ENCODE results near the gene MAP2K6.

MAP2K6 gene

DNA sequence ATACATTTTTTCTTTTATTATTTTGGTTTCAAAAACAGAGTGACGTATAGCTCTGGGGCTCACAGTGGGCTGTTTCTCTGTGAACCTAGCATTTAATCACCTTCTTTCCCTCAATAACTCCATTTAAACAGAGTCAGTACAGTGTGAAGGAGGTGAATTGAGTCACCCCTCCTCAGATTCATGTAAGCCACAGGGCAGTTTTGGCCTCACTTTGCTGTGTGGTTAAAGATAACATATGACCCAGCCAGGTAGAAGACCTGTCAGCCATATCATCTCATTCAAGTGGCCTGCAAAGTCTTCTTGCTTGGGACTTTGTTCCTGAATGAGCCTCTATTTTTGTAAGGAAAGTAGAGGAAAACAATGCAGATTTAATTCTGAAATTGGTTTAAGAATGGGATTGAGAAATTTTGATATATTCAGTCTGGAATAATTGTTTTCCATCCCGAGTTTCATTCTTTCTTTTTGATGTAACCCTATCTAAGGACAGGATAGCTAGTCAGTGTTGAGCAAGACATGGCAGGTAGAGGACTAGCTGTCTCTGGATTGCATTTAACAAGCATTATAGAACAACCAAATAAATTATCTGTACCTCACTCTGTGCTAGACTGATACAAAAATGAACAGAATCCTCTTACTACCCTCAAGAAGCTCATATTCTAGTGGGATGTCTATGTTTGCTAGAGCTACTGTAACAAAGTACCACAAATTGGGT, 13.1 kb downstream of the MAP2K6 start:
- FAIRE-seq = no peak

DNA sequence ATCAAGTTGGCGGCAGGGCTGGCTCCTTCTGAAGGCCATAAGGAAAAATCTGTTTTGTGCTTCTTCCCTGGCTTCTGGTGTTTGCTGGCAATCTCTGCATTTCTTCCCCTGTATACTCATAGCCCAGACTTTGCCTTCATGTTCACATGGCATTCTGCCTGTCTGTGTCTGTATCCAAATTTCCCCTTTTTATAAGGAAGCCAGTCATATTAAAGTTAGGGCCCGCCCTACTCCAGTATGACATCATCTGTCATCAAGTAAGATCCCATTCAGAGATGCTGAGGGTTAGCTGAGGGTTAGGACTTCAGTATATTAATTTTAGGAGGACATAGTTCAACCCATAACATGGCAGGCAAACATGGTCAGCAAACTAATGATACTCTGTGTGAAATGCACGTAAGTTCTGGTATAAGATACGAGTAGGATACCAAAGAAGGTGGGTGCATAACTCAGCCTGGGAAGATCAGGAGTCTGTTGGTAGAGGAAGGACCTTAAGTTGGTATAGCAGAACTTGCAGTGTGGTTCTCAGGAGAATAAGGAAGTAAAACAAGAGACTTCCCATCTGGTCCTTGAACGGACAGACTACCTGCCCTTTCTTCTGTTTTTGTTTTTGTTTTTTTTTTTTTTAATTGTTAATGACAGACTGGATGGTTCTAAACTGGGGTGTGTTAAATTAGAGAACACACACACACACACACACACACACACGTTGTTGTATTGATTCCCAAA, 13.9 kb downstream of the MAP2K6 start:
- no peak for FAIRE-seq

DNA sequence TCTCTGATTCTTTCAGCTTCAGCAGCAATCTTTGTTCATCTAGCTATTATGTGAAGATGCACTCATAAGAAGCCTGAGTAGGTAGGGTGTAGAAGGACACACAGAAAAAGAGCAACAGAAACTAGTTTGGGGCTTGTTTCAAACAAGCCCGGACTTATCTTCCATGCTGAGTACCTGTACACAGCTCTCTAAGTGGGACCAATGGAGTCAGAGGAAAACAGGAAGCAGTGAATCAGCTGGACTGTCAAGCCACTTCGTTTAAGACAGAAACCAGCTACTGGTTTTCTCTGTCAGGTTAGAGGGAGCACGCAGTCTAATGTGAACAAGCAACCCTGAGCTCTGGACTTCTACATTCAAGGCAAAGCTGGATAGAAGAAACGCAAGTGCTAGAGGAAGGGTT, 16.0 kb downstream of the MAP2K6 start:
- FAIRE-seq = no peak

DNA sequence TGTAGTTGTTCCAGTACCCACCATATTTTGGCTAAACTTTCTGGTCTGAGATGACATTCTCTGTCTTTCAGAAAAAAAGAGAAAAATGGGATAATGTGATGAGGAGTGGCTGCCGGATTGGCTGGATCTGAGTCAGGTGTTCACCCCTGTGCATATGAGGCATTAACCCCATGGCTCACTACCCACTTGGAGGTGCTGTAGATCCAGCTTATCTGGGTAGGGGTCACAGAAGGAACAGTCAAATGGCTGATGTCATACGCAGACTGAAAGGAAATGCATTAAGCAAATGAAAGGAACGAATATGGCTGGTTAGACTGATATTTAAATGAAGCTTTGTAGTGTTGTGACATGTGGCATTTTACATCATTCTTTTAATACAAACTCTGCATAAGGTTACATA, 17.3 kb downstream of the MAP2K6 start:
- no peak for FAIRE-seq

DNA sequence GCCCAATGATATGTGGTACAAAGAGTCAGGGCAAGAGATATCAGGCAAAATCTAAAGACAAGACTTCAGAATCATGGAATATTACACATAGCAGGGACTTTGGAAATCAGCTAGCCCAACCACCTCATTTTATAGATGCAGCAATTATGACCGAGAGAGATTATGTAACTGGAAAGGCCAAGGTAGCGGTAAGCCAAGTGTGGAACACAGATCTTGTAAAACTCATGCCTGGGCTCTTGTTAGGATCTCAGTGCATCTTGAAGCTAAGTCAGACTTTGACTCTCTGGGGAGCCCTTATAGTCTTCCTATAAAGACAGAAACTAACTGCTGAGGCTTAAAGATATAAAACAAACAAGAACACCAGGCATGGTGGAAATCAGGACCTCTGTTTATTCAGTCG, 18.6 kb downstream of the MAP2K6 start:
- no peak for FAIRE-seq

DNA sequence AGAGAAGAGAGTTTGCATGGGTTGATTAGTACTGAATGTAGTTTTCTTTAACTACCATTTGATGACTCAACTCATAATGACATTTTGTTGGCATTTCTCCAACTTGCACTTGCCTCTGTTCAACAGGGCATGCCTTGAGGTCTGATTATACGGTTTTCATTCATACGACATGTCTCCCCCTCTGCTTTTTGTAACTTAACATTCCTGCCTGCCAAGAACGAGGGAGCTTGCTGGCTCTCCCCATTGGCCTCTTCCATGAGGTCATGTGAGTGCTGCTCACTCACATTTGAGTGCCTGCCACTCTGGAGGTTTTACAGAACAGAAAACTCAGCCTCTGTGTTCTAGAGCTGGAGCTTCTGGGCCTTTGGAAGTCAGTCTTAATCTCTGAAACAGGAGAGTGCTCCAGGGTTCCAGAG, 19.7 kb downstream of the MAP2K6 start:
- no peak for FAIRE-seq

DNA sequence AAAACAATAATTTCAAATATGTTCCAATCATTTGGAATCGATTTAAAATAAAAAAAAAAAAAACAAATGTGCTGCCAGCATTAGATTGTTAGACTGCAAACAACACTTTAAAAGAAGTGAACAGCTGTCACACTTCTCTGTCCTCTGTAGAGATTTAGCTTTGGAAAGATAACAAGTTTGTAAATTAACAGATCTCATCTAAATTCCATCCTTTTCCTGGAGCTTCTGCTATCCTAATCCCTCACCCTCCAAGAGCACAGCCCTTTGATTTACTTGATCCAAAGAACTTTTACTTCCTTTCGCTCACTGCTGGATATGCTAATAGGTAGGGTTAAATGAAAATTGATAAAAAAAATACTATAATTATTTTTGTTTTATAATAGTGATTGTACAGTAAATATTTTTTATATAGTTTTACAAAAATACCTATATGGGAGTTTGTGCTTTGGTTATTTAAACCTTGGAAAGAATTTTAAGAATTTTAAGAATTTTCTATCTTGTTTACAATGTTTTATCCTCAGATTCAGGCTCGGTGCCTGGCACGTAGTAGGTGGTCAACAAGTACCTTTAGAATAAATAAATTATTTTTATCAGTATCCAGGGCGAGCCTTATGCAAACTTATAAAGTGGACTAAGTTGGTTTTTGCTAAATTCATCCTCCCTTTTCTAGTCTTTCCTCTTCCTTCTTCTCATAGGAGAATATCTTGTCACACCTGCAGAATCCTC, 21.6 kb downstream of the MAP2K6 start:
- no peak for FAIRE-seq

DNA sequence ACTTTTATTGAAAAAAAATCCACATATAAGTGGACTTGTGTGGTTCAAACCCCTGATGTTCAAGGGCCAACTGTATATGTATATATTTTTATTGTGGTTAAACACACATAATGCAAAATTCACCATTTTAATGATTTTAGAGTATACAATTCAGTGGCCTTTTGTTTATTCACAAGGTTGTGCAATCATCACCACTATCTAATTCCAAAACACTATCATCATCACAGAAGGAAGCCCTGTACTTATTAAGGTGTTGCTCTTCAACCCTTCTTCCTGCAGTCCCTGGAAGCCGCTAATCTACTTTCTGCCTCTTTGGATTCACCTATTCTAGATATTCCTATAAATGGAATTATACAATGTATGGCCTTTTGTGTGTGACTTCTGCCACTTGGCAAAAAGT, 23.0 kb downstream of the MAP2K6 start:
- no peak for FAIRE-seq

DNA sequence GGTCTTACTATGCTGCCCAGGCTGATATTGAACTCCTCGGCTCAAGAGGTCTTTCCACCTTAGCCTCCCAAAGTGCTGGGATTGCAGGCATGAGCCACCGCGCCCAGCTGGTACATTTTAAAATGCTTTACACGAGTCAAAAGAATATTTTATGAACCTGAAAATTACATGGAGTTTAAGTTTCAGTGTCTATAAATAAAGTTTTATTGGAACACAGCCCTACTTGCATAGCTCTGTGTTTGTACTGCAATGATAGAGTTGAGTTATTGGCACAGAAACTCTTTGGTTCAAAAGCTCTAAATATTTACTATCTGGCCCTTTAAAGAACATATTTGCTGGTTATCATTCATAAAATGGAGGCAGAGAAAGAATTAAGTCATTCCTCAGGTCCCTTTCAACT, 24.3 kb downstream of the MAP2K6 start:
- FAIRE-seq = no peak

DNA sequence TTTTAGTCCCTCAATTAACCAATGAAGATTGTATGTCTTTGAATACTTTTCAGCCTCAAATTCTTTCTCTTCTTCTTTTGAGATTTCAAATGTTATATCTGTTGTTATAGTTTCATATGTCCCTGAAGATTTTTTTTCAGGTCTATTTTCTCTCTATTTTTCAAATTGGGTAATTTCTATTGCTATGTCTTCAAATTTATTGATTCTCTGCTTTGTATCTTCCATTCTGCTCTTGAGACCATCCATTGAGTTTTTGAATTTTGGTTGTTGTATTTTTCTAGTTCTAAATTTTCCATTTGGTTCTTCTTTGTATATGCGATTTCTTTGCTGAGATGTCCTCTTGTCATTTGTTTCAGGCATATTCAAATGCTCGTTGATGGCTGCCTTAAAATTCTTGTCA, 26.7 kb downstream of the MAP2K6 start:
- no peak for FAIRE-seq

DNA sequence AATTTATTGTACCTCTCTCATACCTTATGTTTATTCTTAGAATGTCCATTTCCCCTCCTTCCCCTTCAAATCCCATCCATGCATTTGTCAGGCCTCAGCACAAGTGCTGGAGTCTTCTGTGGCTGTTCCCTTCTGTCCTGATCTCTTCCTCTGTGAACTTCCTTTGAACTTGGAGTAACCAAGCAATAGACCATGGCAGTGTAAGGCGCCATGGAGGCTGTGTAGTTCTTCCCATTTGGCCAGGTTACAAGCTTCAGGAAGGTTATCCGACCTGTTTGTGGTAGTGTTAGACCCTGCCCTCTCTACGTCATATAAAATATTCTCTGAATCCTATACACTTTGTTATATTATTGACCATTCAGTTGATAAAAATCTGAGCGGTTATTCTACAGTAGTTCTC, 28.6 kb downstream of the MAP2K6 start:
- no peak for FAIRE-seq

DNA sequence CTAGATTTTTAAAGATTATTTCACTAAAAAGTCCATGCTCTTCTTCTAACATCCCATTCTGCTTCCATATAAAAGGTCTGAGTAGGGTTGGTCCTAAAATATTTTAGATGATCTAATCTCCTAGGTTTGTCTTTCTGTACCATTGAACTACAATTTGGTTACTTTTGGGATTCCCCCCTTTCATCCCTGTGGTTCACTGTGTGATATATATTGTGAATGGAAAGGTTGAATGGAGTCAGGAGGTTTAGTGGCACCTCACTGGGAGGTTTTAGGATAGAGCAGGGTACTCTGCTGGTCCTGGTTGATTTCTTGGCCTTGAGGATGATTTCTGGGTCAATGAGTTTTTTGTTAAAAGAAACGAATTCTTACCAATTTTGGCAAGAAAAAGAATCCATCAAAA, 29.5 kb downstream of the MAP2K6 start:
- FAIRE-seq = no peak

DNA sequence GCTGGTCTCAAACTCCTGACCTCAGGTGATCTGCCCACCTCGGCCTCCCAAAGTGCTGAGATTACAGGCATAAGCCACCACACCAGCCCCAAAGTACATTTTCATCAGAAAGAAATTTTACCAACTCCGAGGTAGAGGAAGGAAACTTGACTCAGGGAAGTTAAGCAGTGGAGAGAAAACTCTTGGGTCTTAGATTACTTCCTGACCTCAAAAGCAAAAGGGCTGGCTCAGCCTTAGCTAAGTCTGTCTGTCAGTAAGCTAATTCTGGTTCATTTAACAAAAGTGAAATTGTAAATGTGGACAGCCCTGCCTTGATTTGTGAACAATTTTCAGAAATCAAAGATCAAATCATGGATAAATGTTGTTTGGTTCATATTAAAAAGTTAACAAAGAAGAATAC, 30.6 kb downstream of the MAP2K6 start:
- no peak for FAIRE-seq

DNA sequence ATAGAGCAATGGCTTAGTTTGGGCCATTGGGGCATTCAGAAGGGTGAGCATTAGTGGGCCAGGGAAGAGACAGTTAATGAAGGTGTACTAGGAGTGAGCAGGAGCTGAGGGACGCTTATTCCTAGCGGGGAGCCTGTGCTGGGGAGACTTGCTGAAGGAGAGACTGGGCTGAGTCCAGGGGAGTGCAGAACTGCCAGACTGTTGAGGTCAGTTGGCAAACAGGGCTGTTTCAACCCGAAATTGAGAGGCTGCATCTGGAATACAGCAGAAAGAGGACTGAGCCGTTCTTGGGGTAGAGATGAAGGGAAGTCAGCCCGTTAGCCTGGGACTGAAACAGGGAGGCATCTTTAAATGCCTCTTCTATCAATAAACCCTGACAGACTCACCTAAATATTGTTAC, 33.2 kb downstream of the MAP2K6 start:
- no peak for FAIRE-seq

DNA sequence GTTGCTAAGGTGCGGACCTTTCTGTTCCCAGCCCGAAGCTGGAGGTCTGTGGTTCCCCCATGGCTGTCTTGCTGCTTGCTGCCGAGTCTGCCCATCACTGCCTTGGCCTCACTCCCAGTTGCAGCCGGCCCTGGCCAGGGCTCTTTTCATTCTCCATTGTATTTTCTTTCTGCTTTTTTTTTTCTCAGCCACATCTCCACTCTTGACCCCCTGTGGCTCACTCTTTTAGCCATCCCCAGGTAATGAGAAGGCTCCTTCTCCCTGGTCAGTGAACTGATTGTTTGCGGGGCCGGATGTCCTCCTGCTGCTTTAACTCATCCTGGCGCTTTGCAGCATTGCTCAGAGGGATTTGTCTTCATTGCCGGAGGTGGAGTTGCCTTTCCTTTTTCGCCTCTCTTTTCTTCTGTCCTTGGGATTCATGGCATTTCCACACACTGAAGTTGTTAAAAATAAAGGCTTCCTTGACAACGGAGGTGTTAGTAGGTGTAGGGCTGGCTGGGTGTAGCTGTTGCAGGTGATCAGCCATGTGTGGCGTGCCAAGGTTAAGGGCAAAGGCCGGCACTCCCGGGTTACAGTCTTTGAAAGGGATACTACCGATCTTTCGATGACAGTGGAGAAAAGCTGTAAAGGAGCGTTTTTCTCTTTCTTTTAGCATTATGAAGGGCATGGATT, 34.1 kb downstream of the MAP2K6 start:
- FAIRE-seq = no peak

DNA sequence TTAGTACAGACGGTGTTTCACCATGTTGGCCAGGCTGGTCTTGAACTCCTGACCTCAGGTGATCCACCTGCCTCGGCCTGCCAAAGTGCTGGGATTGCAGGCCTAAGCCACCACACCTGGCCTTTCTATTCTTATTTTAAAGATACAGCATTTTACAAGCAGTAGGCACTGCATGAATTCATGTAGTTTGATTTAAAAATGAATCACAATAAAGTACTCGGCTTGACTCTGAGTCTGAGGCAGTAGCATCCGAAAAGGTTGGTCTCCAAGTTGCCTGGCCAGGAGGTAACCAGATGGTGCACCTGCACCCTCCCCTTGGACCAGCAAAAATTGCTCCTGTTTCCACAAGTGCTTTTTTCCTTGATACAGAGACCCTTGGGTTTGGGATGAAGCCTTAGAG, 35.6 kb downstream of the MAP2K6 start:
- FAIRE-seq = no peak

DNA sequence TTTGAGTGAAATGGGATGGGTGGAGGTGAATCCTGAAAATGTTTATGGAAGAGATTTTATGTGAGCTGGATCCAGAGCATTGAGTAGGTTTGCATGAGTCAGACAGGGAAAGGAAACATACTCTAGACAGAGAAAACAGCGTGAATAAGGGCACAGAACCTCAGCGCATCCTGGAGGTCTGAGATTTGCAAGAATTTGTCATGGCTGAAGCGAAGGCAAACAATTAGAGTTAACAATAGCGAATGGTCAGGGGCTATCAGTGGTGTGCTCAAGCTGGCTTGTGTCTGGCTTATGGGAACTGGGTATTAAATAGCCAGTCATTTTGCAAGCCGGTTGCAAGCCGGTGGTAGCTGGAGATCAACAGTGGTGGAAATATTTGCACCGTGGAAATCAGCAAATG, 36.4 kb downstream of the MAP2K6 start:
- FAIRE-seq = no peak

DNA sequence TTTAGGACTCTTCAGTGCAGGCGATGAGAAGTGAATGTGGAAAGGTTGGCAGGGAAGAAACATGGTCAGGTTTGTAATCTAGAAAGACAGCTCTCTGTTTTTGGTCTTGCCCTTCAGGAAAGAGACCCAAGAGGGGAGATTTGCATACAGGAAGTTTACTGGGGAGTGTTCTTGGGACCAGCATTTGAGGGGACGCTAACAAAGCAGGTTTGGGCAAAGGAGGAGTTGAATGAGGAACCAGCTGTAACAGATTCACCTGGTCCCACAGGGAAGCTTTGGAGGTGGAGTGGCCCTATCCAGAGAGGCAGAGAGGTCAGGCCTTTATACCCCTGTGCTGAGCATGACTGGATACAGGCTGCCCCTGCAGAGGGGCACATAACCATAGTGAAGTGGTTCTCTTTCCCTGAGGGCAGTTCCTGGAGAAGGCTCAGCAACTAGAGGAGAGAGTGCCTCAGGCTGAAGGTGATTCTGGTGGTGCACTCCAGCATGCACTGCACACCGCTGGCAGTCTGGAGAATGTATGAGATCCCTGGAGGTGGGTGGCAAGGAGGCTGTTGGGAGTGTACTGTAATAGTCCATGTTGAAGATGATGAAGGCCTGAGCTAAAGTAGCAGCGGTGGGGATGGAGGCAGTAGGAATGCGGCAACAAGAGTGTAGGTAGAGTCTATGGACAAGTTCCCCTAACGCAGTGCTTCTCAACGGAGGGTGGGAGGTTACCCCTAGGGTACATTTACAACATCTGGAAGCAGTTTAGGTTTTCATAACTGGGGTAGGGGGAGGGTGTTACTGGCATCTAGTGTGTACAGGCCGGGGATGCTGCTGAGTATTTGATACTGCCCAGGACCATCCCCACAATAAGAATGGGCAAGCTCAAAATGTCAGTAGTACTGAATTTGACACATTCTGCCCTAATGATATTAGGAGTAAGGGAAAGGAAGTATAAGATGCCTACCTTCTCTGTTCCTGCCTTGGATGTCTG, 37.2 kb downstream of the MAP2K6 start:
- FAIRE-seq = no peak

DNA sequence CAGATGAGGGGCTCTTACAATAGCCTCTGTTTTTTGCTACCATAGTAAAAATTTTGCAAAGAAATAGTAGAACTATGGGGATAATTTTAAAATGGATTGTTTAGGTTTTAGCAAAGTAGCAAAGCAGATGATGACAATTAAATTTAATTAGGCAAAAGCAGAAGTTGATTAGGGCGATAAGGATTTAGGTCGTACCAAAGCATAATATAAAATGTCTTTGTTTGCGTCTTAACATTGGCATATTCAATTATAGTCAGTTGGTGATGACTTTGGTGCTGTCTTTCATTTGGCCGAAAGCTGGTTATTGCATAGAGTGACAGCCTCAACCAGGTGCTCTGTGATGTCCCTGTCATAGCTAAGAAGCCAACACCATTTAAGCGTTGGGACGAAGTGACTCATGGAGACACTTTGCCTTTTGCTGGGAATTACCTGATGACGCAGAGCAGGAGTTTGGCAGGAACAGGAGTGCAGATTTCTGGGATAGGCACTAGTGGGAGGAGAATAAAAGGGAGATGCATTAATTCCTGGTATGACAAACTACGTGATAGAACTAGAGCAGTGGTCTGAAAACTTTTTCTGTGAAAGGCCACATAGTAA, 38.3 kb downstream of the MAP2K6 start:
- FAIRE-seq = no peak

DNA sequence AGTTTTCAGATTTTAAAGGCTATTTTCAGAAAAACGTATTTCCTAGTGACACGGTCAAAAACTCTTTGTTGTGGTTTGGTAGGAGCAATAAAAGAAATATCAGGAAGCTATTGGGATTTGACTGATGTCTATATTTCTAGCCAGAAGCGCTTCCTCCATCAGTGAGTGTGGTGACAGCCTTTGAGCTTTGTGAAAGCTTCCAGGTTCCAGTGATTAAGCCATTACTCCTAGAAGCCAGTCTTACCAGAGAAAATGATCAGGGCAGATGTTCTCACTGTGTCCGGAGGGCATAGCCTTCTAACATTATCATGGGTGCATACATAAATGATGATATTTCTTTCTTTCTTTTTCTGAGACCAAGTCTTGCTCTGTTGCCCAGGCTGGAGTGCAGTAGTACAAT, 39.6 kb downstream of the MAP2K6 start:
- FAIRE-seq = no peak

DNA sequence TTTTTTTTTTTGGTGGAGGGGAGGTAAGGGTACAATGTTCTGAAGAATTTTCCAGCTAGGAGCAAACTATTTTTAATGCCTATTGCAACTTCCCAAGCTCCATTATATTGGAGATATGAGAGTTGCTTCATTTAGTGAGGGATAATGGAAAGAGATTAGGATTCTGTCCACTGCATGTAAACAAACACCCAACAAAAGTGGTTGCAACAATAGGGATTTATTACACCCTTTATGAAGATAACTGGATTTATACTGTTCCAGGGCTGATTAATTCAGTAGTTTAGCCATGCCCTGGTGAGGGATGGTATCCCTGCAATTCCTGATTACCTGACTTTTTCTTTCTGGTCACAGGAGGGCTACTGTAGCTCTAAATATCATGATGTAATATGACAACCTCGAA, 40.5 kb downstream of the MAP2K6 start:
- FAIRE-seq = no peak

DNA sequence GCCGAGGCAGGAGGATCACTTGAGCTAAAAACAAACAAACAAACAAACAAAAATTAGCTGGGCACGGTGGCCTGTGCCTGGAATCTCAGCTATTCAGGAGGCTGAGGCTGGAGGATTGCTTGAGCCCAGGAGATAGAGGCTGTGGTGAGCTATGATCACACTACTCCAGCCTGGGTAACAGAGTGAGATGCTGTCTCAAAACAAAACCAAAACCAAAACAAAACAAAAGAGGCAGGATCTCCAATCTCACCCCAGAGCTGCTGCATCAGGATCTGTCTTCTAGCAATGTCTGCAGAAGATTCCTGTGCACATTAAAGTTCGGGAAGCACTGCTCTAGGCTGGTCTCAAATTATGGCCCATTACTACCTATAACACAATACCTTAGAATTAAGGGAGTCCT, 43.1 kb downstream of the MAP2K6 start:
- FAIRE-seq = no peak
